GM12892 (cell line): ENCODE results near the gene FANCC.

Source experiments
- POLR2A ChIP-seq: IDR thresholded peaks from 2 replicates; pipeline ENCODE4 v1.6.1; 2011; ENCODE audit warnings: low read depth, low read length, control low read depth
- POLR2AphosphoS5 ChIP-seq: IDR thresholded peaks from 2 replicates; pipeline ENCODE4 v1.6.1; 2011; ENCODE audit warnings: low read depth, low read length, control low read depth

GRCh38 chr9:95330720-95331404 is 13.4 kb upstream of the FANCC start:
- no peak for TF ChIP-seq POLR2AphosphoS5
- no peak for TF ChIP-seq POLR2A
